Measurements from ENCODE around the gene KLF15. TPM values are rescaled to one million over a fixed set of nuclear protein-coding genes. Genes with fewer than 3 reads are reported as not detected.

Gene KLF15
- total RNA-seq, 6 experiments from 2014 or later: 0.63 to 1.2 (median 0.81) TPM

GRCh38 chr3:126395846-126396513 lies 38.8 kb upstream of the KLF15 start:
- Mint-ChIP-seq H3K4me3 (no peak overlapping the region), H3K27me3 (ENCODE audit: insufficient read depth) (peaks cover 38% of the 10 kb centered on the region), H3K9me3 (no peaks in the 10 kb centered on the region), H3K36me3 (ENCODE audit: low read depth) (no peaks in the 10 kb centered on the region), H3K4me1 (ENCODE audit: low read depth) (no peaks in the 10 kb centered on the region), H3K27ac (no peak overlapping the region)
- TF ChIP-seq CTCF (IDR thresholded peaks at IDR 0.05): no peak
- DNase-seq: no peak

GRCh38 chr3:126394977-126395321 lies 37.7 kb upstream of the KLF15 start:
- DNase-seq: no peak
- no peaks in the 10 kb centered on the region for H3K4me1 Mint-ChIP-seq (ENCODE audit: low read depth)
- no peaks in the 10 kb centered on the region for H3K9me3 Mint-ChIP-seq
- TF ChIP-seq CTCF (IDR thresholded peaks at IDR 0.05): no peak
- H3K27me3 Mint-ChIP-seq (ENCODE audit: insufficient read depth): peaks cover 37% of the 10 kb centered on the region
- no peak overlapping the region for H3K4me3 Mint-ChIP-seq
- H3K36me3 Mint-ChIP-seq (ENCODE audit: low read depth): no peaks in the 10 kb centered on the region
- no peak overlapping the region for H3K27ac Mint-ChIP-seq

GRCh38 chr3:126394179-126394976 lies 37.2 kb upstream of the KLF15 start, which contains the start of gene CFAP100:
Gene CFAP100 (plus strand): TSS chr3:126394909. CDS start chr3:126396001, 1,092 bp downstream.
- no peaks in the 10 kb centered on the region for H3K9me3 Mint-ChIP-seq
- peaks cover 35% of the 10 kb centered on the region for H3K27me3 Mint-ChIP-seq (ENCODE audit: insufficient read depth)
- H3K4me3 Mint-ChIP-seq: no peak within 1 kb of the TSS
- peaks cover 5% of the 10 kb centered on the region for H3K4me1 Mint-ChIP-seq (ENCODE audit: low read depth)
- H3K36me3 Mint-ChIP-seq (ENCODE audit: low read depth): no peaks in the 10 kb centered on the region
- no peak within 1 kb of the TSS for H3K27ac Mint-ChIP-seq
- TF ChIP-seq CTCF (IDR thresholded peaks at IDR 0.05): no peak
- no peak for DNase-seq

GRCh38 chr3:126393563-126393962 lies 36.4 kb upstream of the KLF15 start:
- no peak for TF ChIP-seq CTCF (IDR thresholded peaks at IDR 0.05)
- Mint-ChIP-seq H3K27ac (no peak overlapping the region), H3K4me3 (no peak overlapping the region), H3K9me3 (no peaks in the 10 kb centered on the region), H3K4me1 (ENCODE audit: low read depth) (peaks cover 6% of the 10 kb centered on the region), H3K36me3 (ENCODE audit: low read depth) (no peaks in the 10 kb centered on the region), H3K27me3 (ENCODE audit: insufficient read depth) (peaks cover 30% of the 10 kb centered on the region)
- no peak for DNase-seq

GRCh38 chr3:126392246-126392645 lies 35.0 kb upstream of the KLF15 start:
- H3K4me3 Mint-ChIP-seq: no peak overlapping the region
- no peak for DNase-seq
- no peaks in the 10 kb centered on the region for H3K36me3 Mint-ChIP-seq (ENCODE audit: low read depth)
- TF ChIP-seq CTCF (IDR thresholded peaks at IDR 0.05): no peak
- H3K27me3 Mint-ChIP-seq (ENCODE audit: insufficient read depth): peaks cover 29% of the 10 kb centered on the region
- peaks cover 6% of the 10 kb centered on the region for H3K4me1 Mint-ChIP-seq (ENCODE audit: low read depth)
- H3K9me3 Mint-ChIP-seq: no peaks in the 10 kb centered on the region
- no peak overlapping the region for H3K27ac Mint-ChIP-seq
